Measurements from ENCODE around the gene SLC44A4.
"Not testable (repeated sequence)": the region's sequence is repeated elsewhere in the genome, so short reads cannot be mapped to it uniquely, and the experiment has no call there.

Gene SLC44A4

GRCh38 chr6:31847276-31847978, 31.4 kb downstream of the SLC44A4 start:
- no peaks in the 10 kb centered on the region for H3K9me3 ChIP-seq (ENCODE audit: insufficient read depth, low read depth, low read length)
- H3K4me1 ChIP-seq (ENCODE audit: insufficient read depth, low read length), result no peaks in the 10 kb centered on the region
- no peak overlapping the region for H3K27ac ChIP-seq (ENCODE audit: low read length)
- no peaks in the 10 kb centered on the region for H3K36me3 ChIP-seq (ENCODE audit: insufficient read depth, low read depth, low read length)
- no peak overlapping the region for H3K4me3 ChIP-seq (ENCODE audit: low read length)
- no peak overlapping the region for H3K9ac ChIP-seq (ENCODE audit: low read depth, low read length)
- H3K27me3 ChIP-seq (ENCODE audit: insufficient read depth, low read length), result no peaks in the 10 kb centered on the region

GRCh38 chr6:31844507-31844906, 34.3 kb downstream of the SLC44A4 start:
- Histone ChIP-seq H3K27me3 (ENCODE audit: insufficient read depth, low read length) (no peaks in the 10 kb centered on the region), H3K9ac (ENCODE audit: low read depth, low read length) (no peak overlapping the region), H3K27ac (ENCODE audit: low read length) (no peak overlapping the region), H3K9me3 (ENCODE audit: insufficient read depth, low read depth, low read length) (no peaks in the 10 kb centered on the region), H3K4me3 (ENCODE audit: low read length) (no peak overlapping the region), H3K4me1 (ENCODE audit: insufficient read depth, low read length) (no peaks in the 10 kb centered on the region), H3K36me3 (ENCODE audit: insufficient read depth, low read depth, low read length) (peaks cover 14% of the 10 kb centered on the region)

GRCh38 chr6:31842053-31842452, 36.7 kb downstream of the SLC44A4 start:
- Histone ChIP-seq H3K4me1 (ENCODE audit: insufficient read depth, low read length) (peaks cover 8% of the 10 kb centered on the region; the same call in 1 of the 2 replicates), H3K9ac (ENCODE audit: low read depth, low read length) (no peak overlapping the region)

GRCh38 chr6:31839779-31840126, 39.0 kb downstream of the SLC44A4 start:
- not testable (repeated sequence) for H3K4me1 ChIP-seq (ENCODE audit: insufficient read depth, low read length); H3K27ac ChIP-seq (ENCODE audit: low read length); H3K9me3 ChIP-seq (ENCODE audit: insufficient read depth, low read depth, low read length); H3K27me3 ChIP-seq (ENCODE audit: insufficient read depth, low read length); H3K4me3 ChIP-seq (ENCODE audit: low read length); H3K9ac ChIP-seq (ENCODE audit: low read depth, low read length)
- H3K36me3 ChIP-seq (ENCODE audit: insufficient read depth, low read depth, low read length), result peaks cover 53% of the 10 kb centered on the region

More at GRCh38 chr6:31842053-31842452, 36.7 kb downstream of the SLC44A4 start:
- Histone ChIP-seq H3K27me3 (ENCODE audit: insufficient read depth, low read length) (no peaks in the 10 kb centered on the region), H3K4me3 (ENCODE audit: low read length) (no peak overlapping the region), H3K27ac (ENCODE audit: low read length) (no peak overlapping the region), H3K9me3 (ENCODE audit: insufficient read depth, low read depth, low read length) (no peaks in the 10 kb centered on the region), H3K36me3 (ENCODE audit: insufficient read depth, low read depth, low read length) (peaks cover 39% of the 10 kb centered on the region)

GRCh38 chr6:31838968-31839367, 39.8 kb downstream of the SLC44A4 start:
- H3K9ac ChIP-seq (ENCODE audit: low read depth, low read length), result no peak overlapping the region
- peaks cover 53% of the 10 kb centered on the region for H3K36me3 ChIP-seq (ENCODE audit: insufficient read depth, low read depth, low read length)
- H3K9me3 ChIP-seq (ENCODE audit: insufficient read depth, low read depth, low read length), result no peaks in the 10 kb centered on the region
- peaks cover 8% of the 10 kb centered on the region; the same call in 1 of the 2 replicates for H3K4me1 ChIP-seq (ENCODE audit: insufficient read depth, low read length)
- H3K27ac ChIP-seq (ENCODE audit: low read length), result no peak overlapping the region
- H3K27me3 ChIP-seq (ENCODE audit: insufficient read depth, low read length), result no peaks in the 10 kb centered on the region
- peak overlapping the region; percentile 91; the same call in 1 of the 2 replicates for H3K4me3 ChIP-seq (ENCODE audit: low read length)

- Histone ChIP-seq H3K36me3 (ENCODE audit: insufficient read depth, low read depth, low read length) (peaks cover 53% of the 10 kb centered on the region), H3K9ac (ENCODE audit: low read depth, low read length) (peak overlapping the region; percentile 99; the same call in 1 of the 2 replicates), H3K4me3 (ENCODE audit: low read length) (peak overlapping the region; percentile 91)
- not testable (repeated sequence) for H3K27ac ChIP-seq (ENCODE audit: low read length); H3K27me3 ChIP-seq (ENCODE audit: insufficient read depth, low read length); H3K9me3 ChIP-seq (ENCODE audit: insufficient read depth, low read depth, low read length); H3K4me1 ChIP-seq (ENCODE audit: insufficient read depth, low read length)
Measured at GRCh38 chr6:31838114-31838553, 40.7 kb downstream of the SLC44A4 start.

GRCh38 chr6:31837369-31838113, 41.3 kb downstream of the SLC44A4 start:
- no peak overlapping the region for H3K27ac ChIP-seq (ENCODE audit: low read length)
- H3K27me3 ChIP-seq (ENCODE audit: insufficient read depth, low read length), result no peaks in the 10 kb centered on the region
- H3K4me3 ChIP-seq (ENCODE audit: low read length), result peak overlapping the region; percentile 91
- H3K9ac ChIP-seq (ENCODE audit: low read depth, low read length), result peak overlapping the region; percentile 99; the same call in 1 of the 2 replicates
- H3K36me3 ChIP-seq (ENCODE audit: insufficient read depth, low read depth, low read length), result peaks cover 53% of the 10 kb centered on the region
- no peaks in the 10 kb centered on the region for H3K9me3 ChIP-seq (ENCODE audit: insufficient read depth, low read depth, low read length)
- H3K4me1 ChIP-seq (ENCODE audit: insufficient read depth, low read length), result peaks cover 8% of the 10 kb centered on the region; the same call in 1 of the 2 replicates

- peak overlapping the region; percentile 12 for H3K27ac ChIP-seq (ENCODE audit: low read length)
- peak overlapping the region; percentile 99 for H3K9ac ChIP-seq (ENCODE audit: low read depth, low read length)
- H3K36me3 ChIP-seq (ENCODE audit: insufficient read depth, low read depth, low read length), result peaks cover 53% of the 10 kb centered on the region
- H3K4me1 ChIP-seq (ENCODE audit: insufficient read depth, low read length), result peaks cover 8% of the 10 kb centered on the region; the same call in 1 of the 2 replicates
- no peaks in the 10 kb centered on the region for H3K9me3 ChIP-seq (ENCODE audit: insufficient read depth, low read depth, low read length)
- H3K4me3 ChIP-seq (ENCODE audit: low read length), result peak overlapping the region; percentile 91
- H3K27me3 ChIP-seq (ENCODE audit: insufficient read depth, low read length), result no peaks in the 10 kb centered on the region
Measured at GRCh38 chr6:31836474-31837368, 42.1 kb downstream of the SLC44A4 start.

GRCh38 chr6:31836047-31836473, 42.7 kb downstream of the SLC44A4 start:
- no peaks in the 10 kb centered on the region for H3K9me3 ChIP-seq (ENCODE audit: insufficient read depth, low read depth, low read length)
- H3K4me3 ChIP-seq (ENCODE audit: low read length), result peak overlapping the region; percentile 91
- H3K36me3 ChIP-seq (ENCODE audit: insufficient read depth, low read depth, low read length), result peaks cover 53% of the 10 kb centered on the region
- H3K27me3 ChIP-seq (ENCODE audit: insufficient read depth, low read length), result no peaks in the 10 kb centered on the region
- H3K9ac ChIP-seq (ENCODE audit: low read depth, low read length), result peak overlapping the region; percentile 99
- peaks cover 8% of the 10 kb centered on the region; the same call in 1 of the 2 replicates for H3K4me1 ChIP-seq (ENCODE audit: insufficient read depth, low read length)
- peak overlapping the region; percentile 12 for H3K27ac ChIP-seq (ENCODE audit: low read length)

GRCh38 chr6:31834367-31835250, 44.2 kb downstream of the SLC44A4 start:
- Histone ChIP-seq H3K36me3 (ENCODE audit: insufficient read depth, low read depth, low read length) (peaks cover 39% of the 10 kb centered on the region), H3K9ac (ENCODE audit: low read depth, low read length) (peak overlapping the region; percentile 99), H3K4me3 (ENCODE audit: low read length) (peak overlapping the region; percentile 91), H3K4me1 (ENCODE audit: insufficient read depth, low read length) (peaks cover 8% of the 10 kb centered on the region; the same call in 1 of the 2 replicates), H3K9me3 (ENCODE audit: insufficient read depth, low read depth, low read length) (no peaks in the 10 kb centered on the region), H3K27me3 (ENCODE audit: insufficient read depth, low read length) (no peaks in the 10 kb centered on the region), H3K27ac (ENCODE audit: low read length) (peak overlapping the region; percentile 93)

Data from iPS-20b (cell line).